SK-N-SH treated with all-trans-retinoic acid at 6 μM for 48 hours (cell line): ENCODE data around the gene MRPS6.

ENCODE experiments used
- ARNTL ChIP-seq: fragments of 450-650 bp; formaldehyde crosslinking; IDR thresholded peaks from 2 replicates; pipeline ENCODE4 v1.5.0; 2020; ENCODE audit warnings: low read depth, mild to moderate bottlenecking, moderate library complexity, borderline replicate concordance
- BACH2 ChIP-seq: fragments of 250-450 bp; sonication (Bioruptor Pico); IDR thresholded peaks from 2 replicates; pipeline ENCODE4 v1.9.0; 2021; ENCODE audit warnings: mild to moderate bottlenecking, borderline replicate concordance
- CREB5 ChIP-seq: fragments of 250-450 bp; sonication (Bioruptor Pico); IDR thresholded peaks from 2 replicates; pipeline ENCODE4 v1.5.1; 2020; ENCODE audit warnings: low read depth, mild to moderate bottlenecking, moderate library complexity
- ESRRG ChIP-seq: fragments of 250-450 bp; sonication (Bioruptor Pico); IDR thresholded peaks from 2 replicates; pipeline ENCODE4 v1.6.1; 2021; ENCODE audit warnings: mild to moderate bottlenecking
- GLIS3 ChIP-seq: fragments of 250-450 bp; sonication (Bioruptor Pico); IDR thresholded peaks from 2 replicates; pipeline ENCODE4 v1.5.0; 2020; ENCODE audit warnings: mild to moderate bottlenecking, moderate library complexity
- PATZ1 ChIP-seq: fragments of 250-450 bp; sonication (Bioruptor Pico); IDR thresholded peaks from 2 replicates; pipeline ENCODE4 v1.8.0; 2020; ENCODE audit warnings: mild to moderate bottlenecking, moderate library complexity, borderline replicate concordance
- POU6F1 ChIP-seq: fragments of 250-450 bp; sonication (Bioruptor Pico); IDR thresholded peaks from 2 replicates; pipeline ENCODE4 v1.8.0; 2021; ENCODE audit warnings: low read depth, mild to moderate bottlenecking, moderate library complexity, borderline replicate concordance
- RARB ChIP-seq: fragments of 250-450 bp; sonication (Bioruptor Pico); IDR thresholded peaks from 2 replicates; pipeline ENCODE4 v1.8.0; 2021; ENCODE audit warnings: mild to moderate bottlenecking, moderate library complexity
- SNAI2 ChIP-seq: fragments of 250-450 bp; sonication (Bioruptor Pico); IDR thresholded peaks from 2 replicates; pipeline ENCODE4 v1.5.0; 2020; ENCODE audit warnings: mild to moderate bottlenecking, moderate library complexity
- ZFP30 ChIP-seq: fragments of 450-650 bp; formaldehyde crosslinking; IDR thresholded peaks from 2 replicates; pipeline ENCODE4 v1.5.0; 2022; ENCODE audit warnings: mild to moderate bottlenecking, moderate library complexity
- ZNF565 ChIP-seq: fragments of 450-650 bp; formaldehyde crosslinking; conservative IDR thresholded peaks from 2 replicates; pipeline ENCODE4 v1.5.0; 2020; ENCODE audit warnings: low read depth, mild to moderate bottlenecking, moderate library complexity
- ZNF70 ChIP-seq: fragments of 450-650 bp; formaldehyde crosslinking; IDR thresholded peaks from 2 replicates; pipeline ENCODE4 v1.5.0; 2020; ENCODE audit warnings: mild to moderate bottlenecking, moderate library complexity

GRCh38 chr21:34073032-34073748, at the start of gene MRPS6, which contains the start of gene SLC5A3:
- TF ChIP-seq POU6F1 (CRISPR knock-in tag) (no peak), ZNF70 (CRISPR knock-in tag) (no peak), GLIS3 (CRISPR knock-in tag) (no peak), CREB5 (CRISPR knock-in tag) (no peak), SNAI2 (no peak), ZFP30 (CRISPR knock-in tag) (no peak), RARB (CRISPR knock-in tag) (no peak), ARNTL (CRISPR knock-in tag) (no peak), ESRRG (CRISPR knock-in tag) (no peak), BACH2 (no peak), PATZ1 (CRISPR knock-in tag) (no peak), ZNF565 (no peak)
